ENCODE results near the gene MOGAT1. TPM values are rescaled to one million over a fixed set of nuclear protein-coding genes. Genes with fewer than 3 reads are reported as not detected.

MOGAT1 gene
- total RNA-seq, 1 experiment from 2014 or later, result not detected

DNA sequence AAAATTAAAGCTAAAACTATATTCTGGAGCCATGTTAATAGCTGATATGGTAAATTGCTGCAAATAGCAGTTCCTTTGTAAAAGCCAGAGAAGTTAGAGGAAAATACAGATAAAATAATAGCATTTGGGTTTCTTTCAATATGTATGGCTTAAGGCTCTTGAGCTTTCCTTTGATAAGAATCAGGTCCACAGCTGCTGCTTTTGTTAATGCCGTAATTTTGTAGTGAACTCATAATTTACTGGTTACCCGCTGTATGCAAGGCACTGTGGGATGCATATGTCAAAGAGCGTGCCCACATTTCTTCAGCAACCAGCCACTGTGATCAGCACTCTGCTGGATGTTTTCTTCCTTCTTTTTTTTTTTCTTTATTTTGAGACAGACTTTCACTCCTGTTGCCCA lies 79.1 kb downstream of the MOGAT1 start:
- H3K9ac ChIP-seq (ENCODE audit: extremely low read depth, insufficient read length, low read length), result no peak overlapping the region
- no peak overlapping the region for H3K4me3 Mint-ChIP-seq
- no peak overlapping the region for H3K18ac ChIP-seq (ENCODE audit: insufficient read length, low read depth, low read length)
- peaks cover 46 to 53% of the 10 kb centered on the region in 2 experiments for H3K4me1 Mint-ChIP-seq
- H4K5ac ChIP-seq (ENCODE audit: insufficient read length, low read depth, low read length), result no peak overlapping the region
- H2BK12ac ChIP-seq (ENCODE audit: insufficient read length, low read depth, low read length), result no peak overlapping the region
- H2BK20ac ChIP-seq (ENCODE audit: low read depth, low read length, poor library complexity, severe bottlenecking), result no peak overlapping the region
- H3K14ac ChIP-seq (ENCODE audit: insufficient read depth, low read length), result no peak overlapping the region
- H3K27ac ChIP-seq (ENCODE audit: insufficient read length, low read depth, low read length), result no peak overlapping the region
- TF ChIP-seq, protein P1, sequence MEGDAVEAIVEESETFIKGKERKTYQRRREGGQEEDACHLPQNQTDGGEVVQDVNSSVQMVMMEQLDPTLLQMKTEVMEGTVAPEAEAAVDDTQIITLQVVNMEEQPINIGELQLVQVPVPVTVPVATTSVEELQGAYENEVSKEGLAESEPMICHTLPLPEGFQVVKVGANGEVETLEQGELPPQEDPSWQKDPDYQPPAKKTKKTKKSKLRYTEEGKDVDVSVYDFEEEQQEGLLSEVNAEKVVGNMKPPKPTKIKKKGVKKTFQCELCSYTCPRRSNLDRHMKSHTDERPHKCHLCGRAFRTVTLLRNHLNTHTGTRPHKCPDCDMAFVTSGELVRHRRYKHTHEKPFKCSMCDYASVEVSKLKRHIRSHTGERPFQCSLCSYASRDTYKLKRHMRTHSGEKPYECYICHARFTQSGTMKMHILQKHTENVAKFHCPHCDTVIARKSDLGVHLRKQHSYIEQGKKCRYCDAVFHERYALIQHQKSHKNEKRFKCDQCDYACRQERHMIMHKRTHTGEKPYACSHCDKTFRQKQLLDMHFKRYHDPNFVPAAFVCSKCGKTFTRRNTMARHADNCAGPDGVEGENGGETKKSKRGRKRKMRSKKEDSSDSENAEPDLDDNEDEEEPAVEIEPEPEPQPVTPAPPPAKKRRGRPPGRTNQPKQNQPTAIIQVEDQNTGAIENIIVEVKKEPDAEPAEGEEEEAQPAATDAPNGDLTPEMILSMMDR (conservative IDR thresholded peaks at IDR 0.05), result no peak
- no peaks in the 10 kb centered on the region for H3K23me2 ChIP-seq (ENCODE audit: insufficient read length, low read depth, low read length, poor library complexity, severe bottlenecking)
- H2AFZ ChIP-seq (ENCODE audit: low read length), result no peak overlapping the region
- no peaks in the 10 kb centered on the region for H3K27me3 ChIP-seq (ENCODE audit: insufficient read depth, low read length)
- no peak overlapping the region for H3K4me2 ChIP-seq (ENCODE audit: insufficient read depth, insufficient read length, low read length)
- H3K56ac ChIP-seq (ENCODE audit: insufficient read length, low read depth, low read length), result no peak overlapping the region
- no peak overlapping the region for H2AK5ac ChIP-seq (ENCODE audit: insufficient read length, low read length)
- no peaks in the 10 kb centered on the region for H4K20me1 ChIP-seq (ENCODE audit: control insufficient read depth, insufficient read depth, insufficient read length)
- H4K91ac ChIP-seq (ENCODE audit: insufficient read length, low read depth, low read length), result no peak overlapping the region
- WGBS (ENCODE audit: extremely low coverage, insufficient read length, low lambda C conversion rate), result no CpG with 5 or more reads among the region's 3 CpGs
- H3K4ac ChIP-seq (ENCODE audit: low read depth, low read length), result no peak overlapping the region
- H3K79me1 ChIP-seq (ENCODE audit: insufficient read depth, low read depth, low read length, poor library complexity, severe bottlenecking), result no peaks in the 10 kb centered on the region
- H2BK15ac ChIP-seq (ENCODE audit: low read depth, low read length), result no peak overlapping the region
- H3K36me3 Mint-ChIP-seq (ENCODE audit: insufficient read depth in 1 of 3, low read depth in 3 of 3), result no peaks in the 10 kb centered on the region; a peak in 1 of 7 replicates
- H3K27me3 Mint-ChIP-seq (ENCODE audit: low read depth), result peaks cover 35% of the 10 kb centered on the region
- peaks cover 8% of the 10 kb centered on the region for H3K4me1 ChIP-seq (ENCODE audit: insufficient read depth, low read length)
- no peaks in the 10 kb centered on the region for H3K79me2 ChIP-seq (ENCODE audit: insufficient read depth, low read length)
- no peak overlapping the region for H4K8ac ChIP-seq (replicated peaks; ENCODE audit: insufficient read length, low read depth, low read length)
- H2BK5ac ChIP-seq (ENCODE audit: insufficient read length, low read length), result no peak overlapping the region
- DNase-seq, result no peak
- H3T11ph ChIP-seq (ENCODE audit: low read length), result no peak overlapping the region
- no peak overlapping the region for H3K27ac Mint-ChIP-seq
- no peak overlapping the region for H2BK120ac ChIP-seq (ENCODE audit: low read depth, low read length, poor library complexity, severe bottlenecking)
- H3K9me3 ChIP-seq (ENCODE audit: control insufficient read depth, low read depth, low read length), result no peaks in the 10 kb centered on the region
- peaks cover 0 to 3% of the 10 kb centered on the region in 2 experiments; a peak in 1 of 5 replicates for H3K9me3 Mint-ChIP-seq
- no peak overlapping the region for H3K23ac ChIP-seq (ENCODE audit: insufficient read length, low read depth, low read length)

Data from H9 (cell line).